Mesenchymal stem cell (in vitro differentiated cells and primary cell): ENCODE data around the gene ACY1.

ENCODE experiments used
- DNase-seq: peaks from one replicate; pipeline ENCODE4 v3.0.0-alpha.2; 2013
- H2AFZ ChIP-seq: one replicate; pipeline ENCODE4 v1.6.1; 2013; ENCODE audit warnings: low read depth, mild to moderate bottlenecking, control low read depth, inconsistent platforms, low read length, moderate library complexity
- H2AK5ac ChIP-seq: 2 replicates; pipeline ENCODE4 v1.6.1; 2013; ENCODE audit warnings: low read length, moderate library complexity, mild to moderate bottlenecking, inconsistent platforms; ENCODE audit not compliant: severe bottlenecking
- H2BK120ac ChIP-seq: one replicate; pipeline ENCODE4 v1.6.1; 2013; ENCODE audit warnings: low read depth, mild to moderate bottlenecking, inconsistent platforms, low read length, moderate library complexity
- H2BK12ac ChIP-seq, 2 experiments: one replicate each; pipeline ENCODE4 v1.6.1; 2013; ENCODE audit warnings: inconsistent platforms in 2 of 2, low read length in 2 of 2, mild to moderate bottlenecking in 2 of 2, moderate library complexity in 2 of 2, control low read depth in 1 of 2
- H2BK15ac ChIP-seq: one replicate; pipeline ENCODE4 v1.6.1; 2013; ENCODE audit warnings: mild to moderate bottlenecking, low read depth, inconsistent platforms; ENCODE audit not compliant: poor library complexity, severe bottlenecking
- H2BK5ac ChIP-seq: 2 replicates; pipeline ENCODE4 v1.6.1; 2013; ENCODE audit warnings: low read depth, mild to moderate bottlenecking, low read length, control low read depth, inconsistent platforms; ENCODE audit not compliant: poor library complexity, severe bottlenecking
- H3K14ac ChIP-seq, 2 experiments: one replicate each; pipeline ENCODE4 v1.6.1; 2013; ENCODE audit warnings: inconsistent platforms in 2 of 2, low read length in 2 of 2, control low read depth in 1 of 2, mild to moderate bottlenecking in 1 of 2, moderate library complexity in 1 of 2
- H3K18ac ChIP-seq, 2 experiments: one replicate each; pipeline ENCODE4 v1.6.1; 2013; ENCODE audit warnings: inconsistent platforms in 2 of 2, low read length in 2 of 2, control low read depth in 1 of 2, low read depth in 1 of 2, mild to moderate bottlenecking in 1 of 2
- H3K23ac ChIP-seq, 2 experiments: one replicate each; pipeline ENCODE4 v1.6.1; 2013; ENCODE audit warnings: inconsistent platforms in 2 of 2, low read length in 2 of 2, mild to moderate bottlenecking in 2 of 2, moderate library complexity in 2 of 2, control low read depth in 1 of 2
- H3K27ac ChIP-seq: 2 replicates; pipeline ENCODE4 v1.5.1; 2013; ENCODE audit warnings: mild to moderate bottlenecking, moderate library complexity, low read length, control low read depth, inconsistent platforms; ENCODE audit not compliant: poor library complexity, severe bottlenecking
- H3K27me3 ChIP-seq, 2 experiments: 2 replicates each; pipeline versions ENCODE4 v1.6.1 to v1.7.0; 2013; ENCODE audit warnings: low read length in 2 of 2, mild to moderate bottlenecking in 2 of 2, moderate library complexity in 2 of 2, control low read depth in 1 of 2, inconsistent platforms in 1 of 2; ENCODE audit not compliant: control insufficient read depth in 1 of 2, insufficient read depth in 1 of 2
- H3K36me3 ChIP-seq, 2 experiments: 2 replicates each; pipeline versions ENCODE4 v1.6.1 to v1.7.0; 2013; ENCODE audit warnings: low read length in 2 of 2, control low read depth in 1 of 2, inconsistent platforms in 1 of 2, low read depth in 1 of 2, mild to moderate bottlenecking in 1 of 2; ENCODE audit not compliant: insufficient read depth in 2 of 2, control insufficient read depth in 1 of 2
- H3K4ac ChIP-seq, 2 experiments: one replicate each; pipeline ENCODE4 v1.6.1; 2013; ENCODE audit warnings: inconsistent platforms in 2 of 2, low read length in 2 of 2, mild to moderate bottlenecking in 2 of 2, moderate library complexity in 2 of 2, control low read depth in 1 of 2, low read depth in 1 of 2
- H3K4me1 ChIP-seq: 2 replicates; pipeline ENCODE4 v1.6.1; 2013; ENCODE audit warnings: low read depth, low read length, control low read depth; ENCODE audit not compliant: control insufficient read depth, insufficient read depth
- H3K4me2 ChIP-seq: 2 replicates; pipeline ENCODE4 v1.6.1; 2013; ENCODE audit warnings: low read length, mild to moderate bottlenecking, inconsistent platforms; ENCODE audit not compliant: poor library complexity, severe bottlenecking
- H3K4me3 ChIP-seq, 2 experiments: 2 replicates each; pipeline versions ENCODE4 v1.5.1 to v1.7.0; 2013; ENCODE audit warnings: low read length in 2 of 2, mild to moderate bottlenecking in 2 of 2, control low read depth in 1 of 2, low read depth in 1 of 2; ENCODE audit not compliant: insufficient read depth in 1 of 2
- H3K79me1 ChIP-seq: replicated peaks from 2 replicates; pipeline ENCODE4 v1.6.1; 2013; ENCODE audit warnings: mild to moderate bottlenecking, control low read depth, low read length, inconsistent platforms; ENCODE audit not compliant: poor library complexity, severe bottlenecking
- H3K9ac ChIP-seq: 2 replicates; pipeline ENCODE4 v1.7.0; 2013; ENCODE audit warnings: mild to moderate bottlenecking, low read length, moderate library complexity
- H3K9me3 ChIP-seq: 2 replicates; pipeline ENCODE4 v1.7.0; 2013; ENCODE audit warnings: mild to moderate bottlenecking, low read length; ENCODE audit not compliant: control insufficient read depth
- H4K8ac ChIP-seq: one replicate; pipeline ENCODE4 v1.6.1; 2013; ENCODE audit warnings: inconsistent platforms, mild to moderate bottlenecking, low read length, moderate library complexity
- H4K91ac ChIP-seq: one replicate; pipeline ENCODE4 v1.6.1; 2013; ENCODE audit warnings: mild to moderate bottlenecking, low read length, inconsistent platforms
- WGBS: methylation state at CpG from one replicate; pipeline ENCODE4 v1.1.7; 2013; ENCODE audit warnings: mixed read lengths; 5-methylcytosine and 5-hydroxymethylcytosine counted together

ACY1 gene

DNA sequence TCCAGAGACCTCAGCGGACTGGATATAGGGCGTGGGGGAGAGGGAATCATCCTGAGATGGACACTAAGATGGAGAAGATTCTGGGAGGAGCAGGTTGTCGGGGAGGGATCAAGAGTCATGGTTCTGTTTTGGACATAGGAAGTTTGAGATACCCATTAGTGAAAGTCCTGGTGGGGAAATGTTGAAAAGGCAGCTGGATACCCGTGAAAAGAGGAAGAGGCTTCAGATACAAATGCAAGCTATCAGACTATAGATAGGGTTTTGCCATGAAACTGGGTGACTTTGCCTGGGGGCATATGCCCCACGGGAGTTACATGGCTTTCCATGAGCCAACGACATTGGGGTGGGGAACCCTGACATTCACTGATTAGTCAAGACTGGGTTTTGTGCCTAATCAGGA, 29.2 kb upstream of the ACY1 start:
- Histone ChIP-seq H3K27ac (no peak overlapping the region), H3K79me1 (no peaks in the 10 kb centered on the region), H2BK15ac (no peak overlapping the region)

DNA sequence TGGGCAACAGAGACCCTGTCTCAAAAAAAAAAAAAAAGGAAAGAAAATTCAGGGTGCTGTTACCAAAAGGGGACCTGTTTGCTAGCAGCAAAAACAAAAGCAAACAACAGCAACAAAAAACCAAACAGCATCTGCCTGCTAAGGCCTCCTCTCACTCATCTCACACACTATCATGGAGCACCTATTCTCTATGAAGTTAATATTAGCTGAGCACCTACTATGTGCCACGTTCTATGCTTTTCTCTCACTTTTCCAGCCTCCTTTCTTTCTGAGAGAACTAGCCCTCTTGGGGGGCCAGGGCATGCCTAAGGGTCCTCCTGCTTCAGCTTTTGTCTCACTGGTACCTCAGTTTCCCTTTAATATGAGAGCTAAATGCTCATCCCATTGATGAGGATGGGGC, 28.6 kb upstream of the ACY1 start:
- no peak overlapping the region for H3K23ac ChIP-seq
- H3K36me3 ChIP-seq = peaks cover 34 to 42% of the 10 kb centered on the region in 2 experiments
- H3K14ac ChIP-seq = no peak overlapping the region
- H2BK12ac ChIP-seq = no peak overlapping the region
- no peak overlapping the region for H3K4ac ChIP-seq
- no peak for DNase-seq
- no peak overlapping the region for H2BK5ac ChIP-seq
- H2AFZ ChIP-seq = no peak overlapping the region
- no peaks in the 10 kb centered on the region for H3K9me3 ChIP-seq
- no peak overlapping the region for H3K9ac ChIP-seq
- no peak overlapping the region for H4K8ac ChIP-seq
- H4K91ac ChIP-seq = no peak overlapping the region
- no peak overlapping the region for H2BK15ac ChIP-seq
- no peak overlapping the region for H3K4me2 ChIP-seq
- WGBS = 96% methylated on average over 1 of the region's 1 CpG
- H3K27ac ChIP-seq = no peak overlapping the region
- no peak overlapping the region for H2BK120ac ChIP-seq
- no peaks in the 10 kb centered on the region for H3K79me1 ChIP-seq
- H3K4me3 ChIP-seq = no peak overlapping the region
- H3K4me1 ChIP-seq = peaks cover 18% of the 10 kb centered on the region
- H3K27me3 ChIP-seq = peaks cover 4 to 13% of the 10 kb centered on the region in 2 experiments
- H2AK5ac ChIP-seq = no peak overlapping the region
- no peak overlapping the region for H3K18ac ChIP-seq

More for the DNA sequence above, 29.2 kb upstream of the ACY1 start:
- Histone ChIP-seq H3K4me2 (no peak overlapping the region), H3K9me3 (no peaks in the 10 kb centered on the region), H2BK12ac (no peak overlapping the region), H2BK120ac (no peak overlapping the region), H3K23ac (no peak overlapping the region), H3K27me3 (peaks cover 4 to 13% of the 10 kb centered on the region in 2 experiments), H3K4me3 (no peak overlapping the region), H2BK5ac (no peak overlapping the region), H3K36me3 (peaks cover 30 to 42% of the 10 kb centered on the region in 2 experiments), H2AK5ac (no peak overlapping the region), H3K4me1 (peaks cover 18% of the 10 kb centered on the region), H3K9ac (no peak overlapping the region), H2AFZ (no peak overlapping the region), H4K8ac (no peak overlapping the region), H4K91ac (no peak overlapping the region), H3K4ac (no peak overlapping the region), H3K18ac (no peak overlapping the region), H3K14ac (no peak overlapping the region)
- no peak for DNase-seq
- WGBS = 88% methylated on average over 6 of the region's 6 CpGs

DNA sequence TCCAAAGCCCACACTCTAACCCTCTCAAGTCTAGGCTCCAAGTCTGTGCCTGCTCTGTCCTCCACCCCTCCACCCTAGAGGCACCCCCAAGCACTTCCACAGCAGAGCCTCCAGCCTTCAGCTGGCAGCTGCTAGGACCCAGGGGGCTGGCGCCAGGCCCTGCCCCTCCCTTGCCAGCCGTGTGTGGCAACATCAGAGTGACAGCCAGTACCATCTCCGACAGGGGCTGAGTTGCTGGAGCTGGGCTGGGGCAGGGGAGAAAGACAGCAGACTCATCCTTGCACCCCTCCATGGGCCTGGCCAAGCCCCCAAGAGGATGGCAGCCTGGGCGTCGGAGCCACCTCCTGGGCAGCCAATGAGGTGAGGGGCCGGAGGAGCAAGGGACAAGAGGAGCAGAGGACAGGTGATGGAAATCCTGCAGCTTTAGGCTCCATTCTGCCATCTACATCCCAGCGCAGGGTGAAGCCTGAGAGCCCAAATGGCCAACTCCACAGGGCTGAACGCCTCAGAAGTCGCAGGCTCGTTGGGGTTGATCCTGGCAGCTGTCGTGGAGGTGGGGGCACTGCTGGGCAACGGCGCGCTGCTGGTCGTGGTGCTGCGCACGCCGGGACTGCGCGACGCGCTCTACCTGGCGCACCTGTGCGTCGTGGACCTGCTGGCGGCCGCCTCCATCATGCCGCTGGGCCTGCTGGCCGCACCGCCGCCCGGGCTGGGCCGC, 28.0 kb upstream of the ACY1 start, which contains the start of gene GPR62:
GPR62 (plus strand) TSS at position 207 of the 718 bp plus-strand sequence; CDS start at position 479, 272 bp downstream.
- WGBS = 46% methylated on average over 14 of the region's 33 CpGs
- no peak within 1 kb of the TSS for H3K27ac ChIP-seq
- H3K27me3 ChIP-seq = peaks cover 4 to 13% of the 10 kb centered on the region in 2 experiments
- H3K36me3 ChIP-seq = peaks cover 40 to 42% of the 10 kb centered on the region in 2 experiments
- peak within 1 kb of the TSS in 1 of 2 experiments; percentile 46 for H3K14ac ChIP-seq
- no peak within 1 kb of the TSS for H4K91ac ChIP-seq
- H3K23ac ChIP-seq = peak within 1 kb of the TSS in 1 of 2 experiments; percentile 87
- no peak within 1 kb of the TSS for H2BK15ac ChIP-seq
- peak within 1 kb of the TSS in 1 of 2 experiments; percentile 44 for H3K4me3 ChIP-seq
- peak within 1 kb of the TSS; percentile 85 for H4K8ac ChIP-seq
- H2BK12ac ChIP-seq = peak within 1 kb of the TSS in 1 of 2 experiments; percentile 50
- peak within 1 kb of the TSS; percentile 6 for H2AFZ ChIP-seq
- H2BK5ac ChIP-seq = no peak within 1 kb of the TSS
- H3K4ac ChIP-seq = peak within 1 kb of the TSS in 1 of 2 experiments; percentile 38
- peak within 1 kb of the TSS; percentile 87 for H3K4me2 ChIP-seq
- H2AK5ac ChIP-seq = peak within 1 kb of the TSS; percentile 24
- no peak within 1 kb of the TSS for H3K9ac ChIP-seq
- H2BK120ac ChIP-seq = no peak within 1 kb of the TSS
- H3K4me1 ChIP-seq = peaks cover 18% of the 10 kb centered on the region
- DNase-seq = no peak
- H3K18ac ChIP-seq = peak within 1 kb of the TSS; percentile 59 to 71
- no peaks in the 10 kb centered on the region for H3K79me1 ChIP-seq
- no peaks in the 10 kb centered on the region for H3K9me3 ChIP-seq

DNA sequence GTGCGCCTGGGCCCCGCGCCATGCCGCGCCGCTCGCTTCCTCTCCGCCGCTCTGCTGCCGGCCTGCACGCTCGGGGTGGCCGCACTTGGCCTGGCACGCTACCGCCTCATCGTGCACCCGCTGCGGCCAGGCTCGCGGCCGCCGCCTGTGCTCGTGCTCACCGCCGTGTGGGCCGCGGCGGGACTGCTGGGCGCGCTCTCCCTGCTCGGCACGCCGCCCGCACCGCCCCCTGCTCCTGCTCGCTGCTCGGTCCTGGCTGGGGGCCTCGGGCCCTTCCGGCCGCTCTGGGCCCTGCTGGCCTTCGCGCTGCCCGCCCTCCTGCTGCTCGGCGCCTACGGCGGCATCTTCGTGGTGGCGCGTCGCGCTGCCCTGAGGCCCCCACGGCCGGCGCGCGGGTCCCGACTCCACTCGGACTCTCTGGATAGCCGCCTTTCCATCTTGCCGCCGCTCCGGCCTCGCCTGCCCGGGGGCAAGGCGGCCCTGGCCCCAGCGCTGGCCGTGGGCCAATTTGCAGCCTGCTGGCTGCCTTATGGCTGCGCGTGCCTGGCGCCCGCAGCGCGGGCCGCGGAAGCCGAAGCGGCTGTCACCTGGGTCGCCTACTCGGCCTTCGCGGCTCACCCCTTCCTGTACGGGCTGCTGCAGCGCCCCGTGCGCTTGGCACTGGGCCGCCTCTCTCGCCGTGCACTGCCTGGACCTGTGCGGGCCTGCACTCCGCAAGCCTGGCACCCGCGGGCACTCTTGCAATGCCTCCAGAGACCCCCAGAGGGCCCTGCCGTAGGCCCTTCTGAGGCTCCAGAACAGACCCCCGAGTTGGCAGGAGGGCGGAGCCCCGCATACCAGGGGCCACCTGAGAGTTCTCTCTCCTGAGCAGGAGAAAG, 27.2 kb upstream of the ACY1 start:
- Histone ChIP-seq H3K9ac (no peak overlapping the region), H3K23ac (peak overlapping the region in 1 of 2 experiments; percentile 86), H2AK5ac (no peak overlapping the region), H4K91ac (no peak overlapping the region), H3K27ac (no peak overlapping the region), H2BK12ac (peak overlapping the region in 1 of 2 experiments; percentile 50), H3K4me1 (peaks cover 18% of the 10 kb centered on the region), H2BK120ac (no peak overlapping the region), H2AFZ (peak overlapping the region; percentile 8), H3K4me3 (peak overlapping the region in 1 of 2 experiments; percentile 44), H3K79me1 (no peaks in the 10 kb centered on the region), H2BK15ac (no peak overlapping the region), H3K27me3 (peaks cover 4 to 13% of the 10 kb centered on the region in 2 experiments), H2BK5ac (no peak overlapping the region), H3K18ac (peak overlapping the region; percentile 59 to 71), H3K4ac (peak overlapping the region in 1 of 2 experiments; percentile 38), H4K8ac (peak overlapping the region; percentile 85), H3K4me2 (peak overlapping the region; percentile 87), H3K14ac (no peak overlapping the region), H3K36me3 (peaks cover 44 to 48% of the 10 kb centered on the region in 2 experiments), H3K9me3 (no peaks in the 10 kb centered on the region)
- 6% methylated on average over 70 of the region's 97 CpGs for WGBS
- DNase-seq = peak; percentile 77
